ENCODE measurements around the gene ANKRD33. TPM values are rescaled to one million over a fixed set of nuclear protein-coding genes. Genes with fewer than 3 reads are reported as not detected.

ANKRD33 gene
- total and polyA plus RNA-seq, 2 of the 8 experiments (the other 6 are each of a cell fraction or from before 2014, with no cell fraction given): 0.41 to 0.53 TPM

DNA sequence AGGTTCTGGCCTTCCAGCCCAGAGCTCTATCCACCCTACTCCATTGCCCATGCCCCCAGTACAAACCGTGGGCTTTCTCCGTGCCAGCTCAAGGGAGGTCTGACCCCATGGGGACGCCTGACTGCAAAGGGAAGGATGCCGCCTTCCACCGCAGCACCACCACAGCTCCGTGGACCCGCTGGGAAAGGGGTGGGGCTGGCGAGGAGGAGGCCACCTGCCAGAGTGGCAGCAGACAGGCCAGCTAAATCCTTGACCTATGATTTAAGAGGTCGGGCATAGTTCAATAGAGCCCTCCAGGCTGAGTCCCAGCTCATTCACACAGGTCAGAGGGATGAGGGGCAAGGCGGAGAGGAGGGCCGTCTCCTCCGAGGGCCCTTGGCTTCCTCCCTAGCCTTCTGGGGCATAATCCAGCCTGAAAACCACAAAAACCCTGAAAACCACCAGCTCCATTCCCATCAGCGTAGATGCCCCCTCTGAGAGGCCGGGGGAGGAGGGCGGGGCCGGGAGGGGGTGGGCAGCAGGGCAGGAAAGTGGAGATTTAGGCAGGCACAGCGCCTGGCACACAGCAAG is 24.5 kb upstream of the ANKRD33 start:
- Histone ChIP-seq H2BK12ac (ENCODE audit: low read depth, low read length) (peak overlapping the region; percentile 93), H4K20me1 (replicated peaks in 1 of 2; ENCODE audit: control insufficient read depth in 1 of 2, insufficient read depth in 2 of 2, low read length in 2 of 2) (no peaks in the 10 kb centered on the region), H2AK5ac (ENCODE audit: low read depth, low read length) (peak overlapping the region; percentile 97), H3K79me2 (ENCODE audit: control insufficient read depth in 1 of 2, insufficient read depth in 2 of 2, low read length in 2 of 2) (no peaks in the 10 kb centered on the region), H4K5ac (ENCODE audit: insufficient read length, low read depth, low read length) (peak overlapping the region; percentile 87), H3K4ac (replicated peaks; ENCODE audit: insufficient read length, low read depth, low read length) (peak overlapping the region; percentile 80), H3K4me3 (ENCODE audit: extremely low read depth in 1 of 4, insufficient read depth in 2 of 4, low read depth in 3 of 4, low read length in 4 of 4) (peak overlapping the region; percentile 38 to 70 (median 52); a peak in 7 of 8 replicates), H3K4me1 (replicated peaks in 1 of 4; ENCODE audit: control insufficient read depth in 3 of 4, insufficient read depth in 4 of 4, low read length in 3 of 4) (peaks cover 16 to 34% (median 27%) of the 10 kb centered on the region in 4 experiments), H3K23me2 (ENCODE audit: low read depth, low read length) (peaks cover 12% of the 10 kb centered on the region), H2BK20ac (ENCODE audit: low read length) (peak overlapping the region; percentile 82), H3K14ac (ENCODE audit: insufficient read length) (peak overlapping the region; percentile 11), H3K18ac (ENCODE audit: extremely low read depth, low read length) (peak overlapping the region; percentile 100), H2BK120ac (replicated peaks; ENCODE audit: low read depth, low read length) (peak overlapping the region; percentile 50), H3K4me2 (ENCODE audit: insufficient read depth in 1 of 2, low read depth in 2 of 2, low read length in 2 of 2) (peak overlapping the region; percentile 97 to 100), H3K79me1 (ENCODE audit: low read depth, low read length) (no peaks in the 10 kb centered on the region), H3K27me3 (replicated peaks in 1 of 4; ENCODE audit: control insufficient read depth in 3 of 4, extremely low read depth in 1 of 4, insufficient read depth in 3 of 4, low read length in 3 of 4) (peaks cover 0 to 16% (median 15%) of the 10 kb centered on the region in 4 experiments; a peak in 5 of 7 replicates), H3K9ac (replicated peaks in 1 of 4; ENCODE audit: extremely low read depth in 1 of 4, low read depth in 3 of 4, low read length in 3 of 4) (peak overlapping the region in 3 of 4 experiments; percentile 24 to 55 (median 31); a peak in 6 of 7 replicates), H4K91ac (replicated peaks; ENCODE audit: insufficient read length, low read length) (peak overlapping the region; percentile 92), H4K8ac (ENCODE audit: extremely low read depth, insufficient read depth, low read length) (peak overlapping the region; percentile 37), H3K27ac (ENCODE audit: low read depth, low read length) (peak overlapping the region; percentile 75), H3K36me3 (ENCODE audit: control insufficient read depth in 2 of 4, insufficient read depth in 4 of 4, low read length in 3 of 4) (no peaks in the 10 kb centered on the region), H2BK15ac (ENCODE audit: low read length) (peak overlapping the region; percentile 53; the same call in 1 of the 2 replicates), H2BK5ac (ENCODE audit: low read depth, low read length) (peak overlapping the region; percentile 80), H3K23ac (ENCODE audit: insufficient read length) (no peak overlapping the region), H2AFZ (ENCODE audit: low read length) (no peak overlapping the region; the same call in 1 of the 2 replicates), H3K56ac (replicated peaks; ENCODE audit: insufficient read length, low read depth, low read length) (peak overlapping the region; percentile 60), H3K9me3 (ENCODE audit: insufficient read depth in 2 of 2, low read depth in 1 of 2, low read length in 1 of 2) (no peaks in the 10 kb centered on the region)
- no peak for FAIRE-seq
- ChIA-PET POLR2A (ENCODE audit: partially characterized antibody) (interaction anchor here (0.9 to 11.2 kb wide), 19 partner anchors 9 to 467 kb away, joined by 3 to 107 read pairs (median 5); partner anchors contain the start of genes ANKRD33 and FIGNL2), CTCF (ENCODE audit: partially characterized antibody) (interaction anchor here (0.7 to 6.8 kb wide), 15 partner anchors 8 to 1022 kb away, joined by 3 to 90 read pairs (median 5); partner anchors contain the start of genes ANKRD33 and FIGNL2)
- peak in 1 of 2 experiments; percentile 64 for DNase-seq (ENCODE audit: low read depth in 1 of 2, low spot score in 2 of 2)
- TF ChIP-seq FOSL1 (IDR thresholded peaks at IDR 0.05; ENCODE audit: insufficient read depth, low read depth, low read length) (no peak), CBX8 (IDR thresholded peaks at IDR 0.05; ENCODE audit: borderline replicate concordance, low read depth, low read length) (no peak), BACH1 (IDR thresholded peaks at IDR 0.05; ENCODE audit: low read length) (0 out of 2 replicates have a peak, but pooled peaks have one; percentile 7)
- 8% methylated on average over 13 of the region's 17 CpGs; no CpG with 5 or more reads in 1 of the 2 experiments for WGBS, 2 experiments (ENCODE audit: extremely low coverage in 1 of 2, insufficient coverage in 1 of 2, insufficient read length in 1 of 2, insufficient replicate concordance in 2 of 2, low coverage in 1 of 2, low lambda C conversion rate in 2 of 2, missing lambda C conversion rate in 1 of 2)

All from H1 (cell line).